CD4-positive, alpha-beta memory T cell (primary cell): Measurements from ENCODE around the gene GLG1. TPM values are rescaled to one million over a fixed set of nuclear protein-coding genes. Genes with fewer than 3 reads are reported as not detected.
A peak's percentile ranks its signal among the peaks of the same experiment; 100 is the strongest.

ENCODE experiments used
- CTCF ChIA-PET: fragments of 350-600 bp; sonication (Branson Sonifier 250); formaldehyde crosslinking; loops from one replicate; lab custom pipeline; 2021; ENCODE audit warnings: inconsistent platforms; ENCODE audit not compliant: partially characterized antibody; lab: Charles Lee
- POLR2A ChIA-PET: fragments of 350-600 bp; sonication (Branson Sonifier 250); formaldehyde crosslinking; loops from one replicate; lab custom pipeline; 2021; ENCODE audit not compliant: partially characterized antibody; lab: Charles Lee
- DNase-seq, 5 donors: peaks; one replicate each; pipeline versions ENCODE4 v3.0.0 to v3.0.0-alpha.2; 2020 to 2022; ENCODE audit warnings: mixed read lengths in 1 of 5
- H3K27ac ChIP-seq: one replicate; pipeline ENCODE4 v1.7.0; 2013; ENCODE audit warnings: low read depth, low read length
- H3K27me3 ChIP-seq: 2 replicates; pipeline ENCODE4 v1.7.0; 2013; ENCODE audit warnings: mild to moderate bottlenecking, low read length, moderate library complexity; ENCODE audit not compliant: insufficient read depth
- H3K36me3 ChIP-seq: 2 replicates; pipeline ENCODE4 v1.7.0; 2013; ENCODE audit warnings: mild to moderate bottlenecking, low read length, moderate library complexity; ENCODE audit not compliant: insufficient read depth
- H3K4me1 ChIP-seq: 2 replicates; pipeline ENCODE4 v1.7.0; 2013; ENCODE audit warnings: mild to moderate bottlenecking, low read length, moderate library complexity; ENCODE audit not compliant: insufficient read depth
- H3K4me3 ChIP-seq, 2 donors: one replicate each; pipeline ENCODE4 v1.7.0; 2013; ENCODE audit warnings: low read length in 2 of 2, mild to moderate bottlenecking in 1 of 2
- H3K9me3 ChIP-seq, 2 donors: one replicate each; pipeline ENCODE4 v1.7.0; 2013; ENCODE audit warnings: low read length in 2 of 2, control low read depth in 1 of 2; ENCODE audit not compliant: control insufficient read depth in 1 of 2
- H3K27ac Mint-ChIP-seq, 7 donors: one replicate each; pipeline ENCODE4 v1.8.0; 2020 to 2021; ENCODE audit warnings: mixed read lengths in 7 of 7, mild to moderate bottlenecking in 6 of 7, inconsistent platforms in 3 of 7, moderate library complexity in 3 of 7
- H3K27me3 Mint-ChIP-seq, 2 donors: one replicate each; pipeline ENCODE4 v1.8.0; 2020 to 2021; ENCODE audit warnings: mixed read lengths in 2 of 2
- H3K36me3 Mint-ChIP-seq, 2 donors: one replicate each; pipeline ENCODE4 v1.8.0; 2020 to 2021; ENCODE audit warnings: mixed read lengths in 2 of 2, inconsistent platforms in 1 of 2, mild to moderate bottlenecking in 1 of 2
- H3K4me1 Mint-ChIP-seq, 4 donors: one replicate each; pipeline ENCODE4 v1.8.0; 2020 to 2021; ENCODE audit warnings: mixed read lengths in 4 of 4, mild to moderate bottlenecking in 1 of 4
- H3K4me3 Mint-ChIP-seq, 8 donors: one replicate each; pipeline ENCODE4 v1.8.0; 2020 to 2021; ENCODE audit warnings: mixed read lengths in 8 of 8, mild to moderate bottlenecking in 7 of 8, moderate library complexity in 6 of 8, inconsistent platforms in 3 of 8
- H3K9me3 Mint-ChIP-seq, 8 donors: one replicate each; pipeline ENCODE4 v1.8.0; 2020 to 2021; ENCODE audit warnings: mixed read lengths in 8 of 8, mild to moderate bottlenecking in 5 of 8, inconsistent platforms in 3 of 8, moderate library complexity in 1 of 8
- intact Hi-C: fragments of 100-400 bp; cut with micrococcal nuclease; formaldehyde crosslinking; loops from one replicate; pipeline ENCODE4 v1.15.1; 2023
- polyA plus RNA-seq, 2 donors: library from polyadenylated mRNA; unstranded; fragments of 300-500 nt; fragmentation: Illumina TruSeq; gene quantifications; one replicate each; pipeline ENCODE4 v1.2.3, GENCODE V29; 2021
- total RNA-seq, 2 experiments: library from RNA; stranded (reverse); gene quantifications; one replicate each; pipeline ENCODE4 v1.2.3, GENCODE V29; 2021

GLG1 gene
- total and polyA plus RNA-seq, 4 experiments from 2014 or later = 121 to 209 (median 175) TPM

DNA sequence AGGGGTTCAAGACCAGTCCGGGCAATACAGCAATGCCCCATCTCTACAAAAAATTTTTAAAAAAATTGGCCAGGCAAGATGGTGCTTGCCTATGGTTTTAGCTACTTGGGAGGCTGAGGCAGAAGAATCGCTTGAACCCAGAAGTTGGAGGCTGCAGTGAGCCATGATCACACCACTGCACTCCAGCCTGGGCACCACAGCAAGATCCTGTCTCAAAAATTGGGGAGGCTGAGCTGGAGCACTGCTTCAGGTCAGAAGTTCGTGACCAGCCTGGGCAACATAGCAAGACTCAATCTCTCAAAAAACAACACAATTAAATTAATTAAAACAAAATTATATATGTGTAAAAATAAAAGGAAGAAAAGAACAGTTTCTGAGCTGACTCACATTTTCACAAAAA lies 110.9 kb downstream of the GLG1 start:
- intact Hi-C loops = loop anchor here (1.0 kb wide), 1 partner anchor 127 kb away; no protein-coding TSS in a partner anchor
- peaks cover 31% of the 10 kb centered on the region for H3K36me3 ChIP-seq
- POLR2A ChIA-PET = no interaction called here
- no peaks in the 10 kb centered on the region for H3K27me3 ChIP-seq
- peaks cover 0 to 7% (median 7%) of the 10 kb centered on the region in 4 donors for H3K4me1 Mint-ChIP-seq
- CTCF ChIA-PET = interaction anchor here (1.0 kb wide), 1 partner anchor 127 kb away, joined by 4 read pairs; no protein-coding TSS in a partner anchor
- peak overlapping the region in 2 of 7 donors; percentile 22 to 36 for H3K27ac Mint-ChIP-seq
- H3K9me3 Mint-ChIP-seq = no peaks in the 10 kb centered on the region
- no peaks in the 10 kb centered on the region for H3K9me3 ChIP-seq
- no peak overlapping the region for H3K4me3 Mint-ChIP-seq
- H3K4me1 ChIP-seq = no peaks in the 10 kb centered on the region
- H3K27me3 Mint-ChIP-seq = no peaks in the 10 kb centered on the region
- H3K27ac ChIP-seq = no peak overlapping the region
- H3K4me3 ChIP-seq = no peak overlapping the region
- peaks cover 25 to 63% of the 10 kb centered on the region in 2 donors for H3K36me3 Mint-ChIP-seq
- DNase-seq = no peak

DNA sequence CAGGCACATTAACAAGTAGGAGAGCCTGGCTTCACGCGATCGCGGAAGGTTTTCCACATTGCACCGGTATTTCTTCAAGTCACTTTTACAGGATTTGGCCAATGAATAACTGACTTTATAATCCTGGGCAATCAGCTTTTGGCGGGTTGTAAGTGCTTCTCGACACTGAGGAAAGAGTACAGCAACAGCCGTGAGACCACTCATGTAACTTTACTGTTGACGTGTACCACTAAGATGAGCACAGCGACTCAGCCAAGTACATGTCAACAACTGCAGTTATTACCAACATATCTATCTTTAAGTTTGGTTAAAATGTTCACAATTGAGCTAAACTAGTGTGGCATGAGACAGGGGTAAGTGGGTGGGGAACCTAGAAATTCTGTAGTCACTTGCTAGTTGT lies 113.9 kb downstream of the GLG1 start:
- H3K9me3 Mint-ChIP-seq = no peaks in the 10 kb centered on the region
- H3K36me3 Mint-ChIP-seq = peaks cover 39 to 70% of the 10 kb centered on the region in 2 donors
- Histone ChIP-seq H3K27me3 (no peaks in the 10 kb centered on the region), H3K9me3 (no peaks in the 10 kb centered on the region), H3K4me1 (no peaks in the 10 kb centered on the region), H3K4me3 (no peak overlapping the region), H3K36me3 (peaks cover 46% of the 10 kb centered on the region), H3K27ac (no peak overlapping the region)
- intact Hi-C loops = no loop called here
- ChIA-PET CTCF (interaction anchor here (0.6 to 4.9 kb wide), 3 partner anchors 13 to 130 kb away, joined by 3 to 19 read pairs (median 3); no protein-coding TSS in a partner anchor), POLR2A (interaction anchor here (2.0 kb wide), 1 partner anchor 114 kb away, joined by 6 read pairs; the partner anchor contains the start of gene GLG1)
- H3K27ac Mint-ChIP-seq = no peak overlapping the region
- H3K4me1 Mint-ChIP-seq = peaks cover 1 to 12% (median 5%) of the 10 kb centered on the region in 4 donors
- H3K27me3 Mint-ChIP-seq = no peaks in the 10 kb centered on the region
- H3K4me3 Mint-ChIP-seq = no peak overlapping the region
- no peak for DNase-seq

DNA sequence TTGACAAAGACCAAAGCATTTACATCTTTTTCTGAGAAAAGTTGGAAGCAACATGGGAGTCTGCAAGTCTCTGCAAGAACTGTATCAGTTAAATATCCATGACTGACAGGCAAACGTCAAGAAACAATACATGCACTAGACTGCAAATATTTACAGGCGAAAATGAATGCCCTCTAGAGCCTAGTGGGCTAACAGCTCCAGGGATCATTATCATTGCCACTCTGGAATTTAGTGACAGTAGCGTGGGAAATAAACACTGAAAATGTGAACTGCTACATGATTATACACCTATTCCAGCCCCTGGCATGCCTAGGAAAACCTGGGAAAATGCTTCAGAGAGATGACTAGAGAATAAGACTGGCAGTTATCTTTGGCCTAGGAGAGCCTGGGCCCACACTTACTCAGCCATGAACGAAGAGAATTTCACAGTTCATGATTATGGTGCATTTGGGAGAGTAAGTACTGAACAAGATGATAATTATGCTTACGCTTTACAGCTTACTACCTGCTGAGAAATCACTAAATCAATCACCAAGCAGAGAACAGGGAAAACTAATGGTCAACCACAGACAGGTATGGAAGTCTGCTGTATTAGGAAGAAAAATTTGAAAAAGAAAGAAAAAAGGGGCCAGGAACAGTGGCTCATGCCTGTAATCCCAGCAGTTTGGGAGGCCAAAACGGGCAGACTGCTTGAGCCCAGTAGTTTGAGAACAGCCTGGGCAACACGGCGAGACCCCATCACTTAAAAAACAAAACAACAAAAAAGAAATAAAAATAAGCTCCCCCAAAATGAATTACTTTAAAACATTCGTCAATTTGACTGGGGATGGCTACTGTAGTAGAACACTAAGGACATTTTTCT lies 119.0 kb downstream of the GLG1 start:
- DNase-seq = no peak
- Histone ChIP-seq H3K36me3 (peaks cover 70% of the 10 kb centered on the region), H3K4me1 (no peaks in the 10 kb centered on the region), H3K27ac (no peak overlapping the region), H3K27me3 (no peaks in the 10 kb centered on the region), H3K9me3 (no peaks in the 10 kb centered on the region), H3K4me3 (no peak overlapping the region)
- Mint-ChIP-seq H3K4me3 (no peak overlapping the region), H3K9me3 (no peaks in the 10 kb centered on the region), H3K36me3 (peaks cover 36 to 77% of the 10 kb centered on the region in 2 donors), H3K4me1 (peaks cover 9 to 19% (median 16%) of the 10 kb centered on the region in 4 donors), H3K27me3 (no peaks in the 10 kb centered on the region), H3K27ac (peak overlapping the region in 1 of 7 donors; percentile 37)
- ChIA-PET POLR2A (interaction anchor here (1.2 kb wide), 1 partner anchor 135 kb away, joined by 4 read pairs; no protein-coding TSS in a partner anchor), CTCF (interaction anchor here (0.6 to 1.1 kb wide), 3 partner anchors 135 to 223 kb away, joined by 3 to 5 read pairs (median 3); no protein-coding TSS in a partner anchor)
- intact Hi-C loops = no loop called here

DNA sequence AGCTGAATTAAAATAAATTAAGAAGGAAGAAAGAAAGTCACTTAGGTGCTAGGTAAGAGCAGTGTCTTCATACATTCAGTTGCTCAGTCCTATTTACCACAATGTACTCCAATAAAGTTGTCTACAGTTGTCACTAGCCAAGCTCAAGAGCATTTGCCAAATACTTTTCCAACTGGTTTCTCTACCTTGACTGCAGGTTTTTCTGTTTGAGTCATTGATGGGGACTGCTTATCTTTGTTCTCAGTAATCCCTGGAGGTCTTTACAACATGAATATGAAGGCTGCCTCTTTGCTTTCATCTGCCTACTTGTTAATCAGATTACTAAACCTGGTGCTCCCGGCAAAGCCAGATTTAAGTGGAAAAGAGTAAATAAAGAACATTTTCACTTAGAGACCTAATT lies 121.0 kb downstream of the GLG1 start:
- H3K36me3 ChIP-seq = peaks cover 65% of the 10 kb centered on the region
- ChIA-PET POLR2A (no interaction called here), CTCF (no interaction called here)
- no peaks in the 10 kb centered on the region for H3K9me3 ChIP-seq
- H3K4me3 ChIP-seq = no peak overlapping the region
- DNase-seq = no peak
- intact Hi-C loops = no loop called here
- no peaks in the 10 kb centered on the region for H3K27me3 ChIP-seq
- peaks cover 7 to 19% (median 17%) of the 10 kb centered on the region in 4 donors for H3K4me1 Mint-ChIP-seq
- H3K4me3 Mint-ChIP-seq = no peak overlapping the region
- peak overlapping the region in 6 of 7 donors; percentile 4 to 65 (median 28) for H3K27ac Mint-ChIP-seq
- no peaks in the 10 kb centered on the region for H3K4me1 ChIP-seq
- peaks cover 40 to 76% of the 10 kb centered on the region in 2 donors for H3K36me3 Mint-ChIP-seq
- no peak overlapping the region for H3K27ac ChIP-seq
- H3K9me3 Mint-ChIP-seq = no peaks in the 10 kb centered on the region
- no peaks in the 10 kb centered on the region for H3K27me3 Mint-ChIP-seq

DNA sequence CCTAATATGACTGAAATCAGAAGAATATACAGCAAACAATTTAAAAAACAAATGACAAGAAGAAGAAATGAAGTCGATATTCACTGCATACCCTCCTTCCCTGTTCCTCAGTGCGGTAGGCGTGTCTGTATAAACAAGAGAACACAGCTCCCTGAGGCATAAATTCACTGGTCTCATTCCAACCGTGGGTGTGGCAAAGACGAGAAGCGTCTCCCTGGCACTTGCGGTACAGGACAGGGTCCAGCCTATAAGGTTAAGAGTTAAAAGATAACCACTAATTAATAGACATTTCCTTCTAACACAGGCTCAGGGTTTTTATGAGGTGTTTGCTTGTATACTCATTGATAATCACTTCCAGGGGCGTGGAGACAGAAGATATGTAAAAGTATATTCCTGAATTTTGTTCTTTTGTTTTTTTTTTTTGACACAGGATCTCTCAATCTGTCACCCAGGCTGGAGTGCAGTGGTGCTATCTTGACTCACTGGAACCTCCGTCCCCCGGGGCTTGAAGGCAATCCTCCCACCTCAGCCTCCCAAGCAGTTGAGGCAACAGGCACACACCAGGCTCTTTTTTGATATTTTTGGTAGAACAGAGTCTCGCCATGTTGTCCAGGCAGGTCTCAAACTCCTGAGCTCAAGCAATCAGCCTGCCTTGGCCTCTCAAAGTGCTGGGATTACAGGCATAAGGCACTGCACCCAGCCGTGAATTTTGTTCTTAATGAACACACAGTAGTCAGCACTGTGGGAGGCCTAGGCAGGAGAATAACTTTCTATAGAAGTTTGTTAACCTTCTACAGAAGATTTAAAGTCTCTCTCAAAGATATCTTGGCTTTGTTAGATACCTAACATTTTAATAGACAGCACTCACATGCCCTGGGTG lies 126.5 kb downstream of the GLG1 start:
- Histone ChIP-seq H3K4me1 (no peaks in the 10 kb centered on the region), H3K9me3 (no peaks in the 10 kb centered on the region), H3K4me3 (no peak overlapping the region), H3K27me3 (no peaks in the 10 kb centered on the region), H3K27ac (no peak overlapping the region), H3K36me3 (peaks cover 59% of the 10 kb centered on the region)
- Mint-ChIP-seq H3K4me1 (peaks cover 2 to 6% (median 6%) of the 10 kb centered on the region in 4 donors), H3K36me3 (peaks cover 55 to 78% of the 10 kb centered on the region in 2 donors), H3K27me3 (no peaks in the 10 kb centered on the region), H3K27ac (peak overlapping the region in 2 of 7 donors; percentile 71 to 73), H3K9me3 (no peaks in the 10 kb centered on the region), H3K4me3 (no peak overlapping the region)
- intact Hi-C loops = no loop called here
- CTCF ChIA-PET = no interaction called here
- no peak for DNase-seq
- POLR2A ChIA-PET = interaction anchor here (0.6 kb wide), 1 partner anchor 57 kb away, joined by 4 read pairs; no protein-coding TSS in a partner anchor

DNA sequence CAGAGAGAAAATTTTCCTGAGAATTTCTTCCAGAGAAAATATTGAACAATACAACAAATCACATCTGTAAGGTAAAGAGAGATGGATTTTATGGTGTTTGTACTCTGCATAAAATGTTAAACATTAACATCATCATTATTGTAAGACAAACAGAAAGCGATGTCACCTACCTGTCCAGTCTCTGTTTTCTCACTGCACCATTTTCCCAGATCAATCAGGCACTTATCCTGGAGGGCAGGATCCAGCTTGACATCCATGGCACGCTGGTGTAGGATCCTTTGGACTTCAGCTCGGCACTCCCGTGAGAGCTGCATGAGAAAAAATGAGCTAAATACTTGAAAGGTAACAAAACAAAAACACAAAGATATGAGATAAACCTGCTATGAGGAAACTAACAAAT lies 129.7 kb downstream of the GLG1 start:
- H3K27ac ChIP-seq = no peak overlapping the region
- H3K27ac Mint-ChIP-seq = peak overlapping the region in 3 of 7 donors; percentile 7 to 44 (median 19)
- ChIA-PET CTCF (no interaction called here), POLR2A (no interaction called here)
- no peak overlapping the region for H3K4me3 Mint-ChIP-seq
- H3K4me1 Mint-ChIP-seq = peaks cover 0 to 1% (median 0%) of the 10 kb centered on the region in 4 donors
- no peaks in the 10 kb centered on the region for H3K27me3 ChIP-seq
- peaks cover 64% of the 10 kb centered on the region for H3K36me3 ChIP-seq
- H3K27me3 Mint-ChIP-seq = no peaks in the 10 kb centered on the region
- DNase-seq = no peak
- no peaks in the 10 kb centered on the region for H3K9me3 ChIP-seq
- no peak overlapping the region for H3K4me3 ChIP-seq
- H3K9me3 Mint-ChIP-seq = no peaks in the 10 kb centered on the region
- H3K36me3 Mint-ChIP-seq = peaks cover 64 to 82% of the 10 kb centered on the region in 2 donors
- intact Hi-C loops = no loop called here
- H3K4me1 ChIP-seq = no peaks in the 10 kb centered on the region
